Endodermal cell (in vitro differentiated cells): ENCODE results near the gene NARS2. TPM values are rescaled to one million over a fixed set of nuclear protein-coding genes. Genes with fewer than 3 reads are reported as not detected.

Source experiments
- DNase-seq: peaks from one replicate; pipeline ENCODE4 v3.0.0-alpha.2; 2017
- H3K27ac ChIP-seq: 2 replicates; pipeline ENCODE4 v1.5.1; 2013; ENCODE audit warnings: mild to moderate bottlenecking, low read depth, low read length, moderate library complexity
- H3K27me3 ChIP-seq: 2 replicates; pipeline ENCODE4 v1.6.1; 2013; ENCODE audit warnings: mild to moderate bottlenecking, low read length, moderate library complexity; ENCODE audit not compliant: insufficient read depth, control insufficient read depth, poor library complexity, severe bottlenecking
- H3K36me3 ChIP-seq: 2 replicates; pipeline ENCODE4 v1.7.0; 2013; ENCODE audit warnings: mild to moderate bottlenecking, low read length, moderate library complexity; ENCODE audit not compliant: control insufficient read depth, insufficient read depth
- H3K4me1 ChIP-seq: one replicate; pipeline ENCODE4 v1.7.0; 2013; ENCODE audit warnings: low read length; ENCODE audit not compliant: control insufficient read depth, insufficient read depth
- H3K4me3 ChIP-seq: 2 replicates; pipeline ENCODE4 v1.5.1; 2013; ENCODE audit warnings: mild to moderate bottlenecking, low read length, moderate library complexity
- H3K9ac ChIP-seq: 2 replicates; pipeline ENCODE4 v1.6.1; 2013; ENCODE audit warnings: mild to moderate bottlenecking, low read length, moderate library complexity; ENCODE audit not compliant: poor library complexity, severe bottlenecking; ENCODE audit errors: extremely low read depth
- H3K9me3 ChIP-seq: 2 replicates; pipeline ENCODE4 v1.6.1; 2013; ENCODE audit warnings: mild to moderate bottlenecking, low read length, moderate library complexity; ENCODE audit not compliant: control insufficient read depth
- H3K27ac Mint-ChIP-seq: 2 replicates; pipeline ENCODE4 v1.8.0; 2020; ENCODE audit warnings: mixed read lengths
- H3K27me3 Mint-ChIP-seq: 2 replicates; pipeline ENCODE4 v1.8.0; 2021; ENCODE audit warnings: mild to moderate bottlenecking, mixed read lengths; ENCODE audit not compliant: insufficient read depth
- H3K36me3 Mint-ChIP-seq: 2 replicates; pipeline ENCODE4 v1.8.0; 2020; ENCODE audit warnings: low read depth, mixed read lengths
- H3K4me1 Mint-ChIP-seq: 2 replicates; pipeline ENCODE4 v1.8.0; 2020; ENCODE audit warnings: mixed read lengths
- H3K4me3 Mint-ChIP-seq: 2 replicates; pipeline ENCODE4 v1.8.0; 2020; ENCODE audit warnings: mild to moderate bottlenecking, moderate library complexity, mixed read lengths
- H3K9me3 Mint-ChIP-seq: 2 replicates; pipeline ENCODE4 v1.8.0; 2020; ENCODE audit warnings: mild to moderate bottlenecking, mixed read lengths
- CTCF ChIP-seq: fragments of 200-600 bp; sonication (generic); conservative IDR thresholded peaks from 2 replicates; pipeline ENCODE4 v1.5.0; 2021; ENCODE audit warnings: antibody characterized with exemption, mild to moderate bottlenecking
- WGBS, 2 experiments: methylation state at CpG; one replicate each; pipeline versions ENCODE4 v1.1.5 to v1.1.7; 2013; ENCODE audit warnings: missing lambda C conversion rate in 2 of 2, mixed read lengths in 1 of 2; ENCODE audit not compliant: insufficient coverage in 1 of 2, insufficient read length in 1 of 2; 5-methylcytosine and 5-hydroxymethylcytosine counted together
- total RNA-seq, 2 donors: library from RNA; stranded (reverse); fragmentation: NEBNext Ultra II Directional in 1 of 2; extraction: Animal tissue kit (Norgen Biotek cat#: 25700) in 1 of 2; gene quantifications; 2 replicates in 1 of 2; 3 replicates in 1 of 2; pipeline ENCODE4 v1.2.1, GENCODE V29; 2021

Gene NARS2
- total RNA-seq, 2 donors from 2014 or later: 45.8 to 53.7 TPM

GRCh38 chr11:78428266-78428636 is 146.4 kb downstream of the NARS2 start:
- Mint-ChIP-seq H3K9me3 (no peaks in the 10 kb centered on the region), H3K4me3 (peak overlapping the region; percentile 3), H3K27me3 (no peaks in the 10 kb centered on the region), H3K27ac (no peak overlapping the region), H3K4me1 (peaks cover 42% of the 10 kb centered on the region), H3K36me3 (peaks cover 5% of the 10 kb centered on the region)
- no peak for DNase-seq
- Histone ChIP-seq H3K36me3 (no peaks in the 10 kb centered on the region), H3K4me3 (peak overlapping the region; percentile 20), H3K27ac (no peak overlapping the region), H3K27me3 (no peaks in the 10 kb centered on the region), H3K9me3 (no peaks in the 10 kb centered on the region), H3K4me1 (peaks cover 21% of the 10 kb centered on the region), H3K9ac (no peak overlapping the region)
- TF ChIP-seq CTCF: no peak

DNA sequence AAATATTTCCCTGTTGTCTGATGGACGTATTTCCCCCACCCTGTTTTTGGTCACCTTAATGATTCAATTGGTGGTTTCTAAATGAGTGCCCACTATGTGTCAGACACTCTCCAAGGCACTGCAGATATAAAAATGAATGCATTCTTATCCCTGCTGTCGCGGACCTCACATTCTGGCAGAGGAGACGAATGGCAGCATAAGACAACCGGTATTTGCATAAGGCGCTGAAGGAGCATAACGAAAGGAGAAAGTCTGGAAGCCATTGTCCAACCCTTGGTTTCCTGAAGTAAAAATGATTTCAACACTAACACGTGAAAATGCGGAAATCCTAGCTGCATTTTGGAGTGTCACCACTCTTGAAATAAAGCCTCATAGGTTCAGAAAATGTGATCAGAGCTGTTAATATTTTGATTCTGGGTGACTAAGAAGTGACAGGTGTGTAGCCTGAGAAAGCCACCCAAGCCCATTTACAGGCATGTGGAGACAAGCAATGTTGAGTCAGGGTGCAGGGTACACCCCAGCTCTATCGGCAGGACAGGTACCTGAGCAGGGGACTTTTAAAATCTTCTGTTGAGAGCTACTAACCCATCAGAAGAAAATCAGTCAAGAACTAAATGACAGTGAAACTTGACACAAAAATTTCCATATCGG is 146.9 kb downstream of the NARS2 start:
- Mint-ChIP-seq H3K4me3 (no peak overlapping the region), H3K27me3 (no peaks in the 10 kb centered on the region), H3K36me3 (peaks cover 5% of the 10 kb centered on the region), H3K27ac (peak overlapping the region; percentile 19), H3K4me1 (peaks cover 45% of the 10 kb centered on the region), H3K9me3 (no peaks in the 10 kb centered on the region)
- no peak for DNase-seq
- WGBS, 2 experiments: 90 to 95% methylated on average over 9 to 11 of the region's 11 CpGs
- H3K4me1 ChIP-seq: peaks cover 22% of the 10 kb centered on the region
- H3K27me3 ChIP-seq: no peaks in the 10 kb centered on the region
- H3K27ac ChIP-seq: no peak overlapping the region
- no peaks in the 10 kb centered on the region for H3K9me3 ChIP-seq
- H3K36me3 ChIP-seq: no peaks in the 10 kb centered on the region
- H3K9ac ChIP-seq: no peak overlapping the region
- H3K4me3 ChIP-seq: peak overlapping the region; percentile 20
- TF ChIP-seq CTCF: no peak

DNA sequence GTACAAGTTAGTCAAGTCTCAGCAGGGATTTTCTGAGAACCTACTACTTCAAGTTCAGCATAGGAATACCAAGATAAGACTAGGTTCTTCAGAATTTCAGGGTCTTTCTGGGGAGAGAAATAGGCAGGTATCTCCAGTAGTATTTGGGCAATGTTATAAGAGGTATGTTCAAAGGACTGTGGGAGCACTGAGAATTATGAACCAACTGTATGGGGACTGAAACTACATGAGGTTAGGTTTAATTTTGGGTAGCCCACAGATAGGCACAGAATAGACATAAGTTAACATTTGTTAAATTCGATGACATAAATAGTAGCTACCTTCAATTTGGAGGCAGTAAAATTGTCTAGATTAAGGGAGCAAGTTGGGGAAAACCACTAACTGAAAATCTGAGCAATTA is 147.8 kb downstream of the NARS2 start:
- H3K27me3 Mint-ChIP-seq: no peaks in the 10 kb centered on the region
- Histone ChIP-seq H3K27ac (no peak overlapping the region), H3K27me3 (no peaks in the 10 kb centered on the region), H3K36me3 (no peaks in the 10 kb centered on the region), H3K4me1 (peaks cover 22% of the 10 kb centered on the region), H3K4me3 (no peak overlapping the region), H3K9me3 (no peaks in the 10 kb centered on the region), H3K9ac (no peak overlapping the region)
- H3K27ac Mint-ChIP-seq: no peak overlapping the region
- no peak for DNase-seq
- no peaks in the 10 kb centered on the region for H3K9me3 Mint-ChIP-seq
- peaks cover 5% of the 10 kb centered on the region for H3K36me3 Mint-ChIP-seq
- H3K4me3 Mint-ChIP-seq: no peak overlapping the region
- peaks cover 50% of the 10 kb centered on the region for H3K4me1 Mint-ChIP-seq
- no peak for TF ChIP-seq CTCF
- WGBS, 2 experiments: 85 to 100% methylated on average over 1 of the region's 1 CpG
